ENCODE results near the gene FNDC11. TPM values are rescaled to one million over a fixed set of nuclear protein-coding genes. Genes with fewer than 3 reads are reported as not detected.

Gene FNDC11
- total and polyA plus RNA-seq, 2 of the 13 experiments (the other 11 are each of a cell fraction or from before 2014, with no cell fraction given) = 0.07 TPM; not detected in 1

DNA sequence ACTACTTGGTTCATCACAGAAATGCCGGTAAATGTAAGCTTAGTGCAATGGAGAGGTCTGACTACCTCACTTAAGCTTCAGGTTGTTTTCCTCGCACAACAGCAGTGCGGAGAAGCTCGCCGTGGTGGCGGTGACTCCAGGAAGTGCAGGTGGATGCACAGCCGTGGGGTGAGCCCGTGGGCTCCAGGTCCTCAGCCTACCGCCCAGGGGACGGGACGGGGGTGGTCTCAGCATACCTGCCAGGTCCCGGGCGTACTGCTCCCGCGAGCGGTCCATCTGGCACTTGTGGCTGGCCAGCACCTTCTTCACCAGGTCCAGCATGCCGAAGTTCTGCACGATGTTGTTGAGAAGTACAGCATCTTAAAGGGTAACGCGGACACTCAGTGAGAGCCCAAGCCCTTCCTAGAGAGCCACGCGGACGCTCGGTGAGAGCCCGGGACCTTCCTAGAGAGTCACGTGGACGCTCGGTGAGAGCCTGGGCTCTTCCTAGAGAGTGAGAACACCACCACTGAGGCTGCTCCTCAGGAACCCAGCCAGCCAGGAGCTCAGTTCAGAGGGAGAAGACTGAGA is 37.9 kb downstream of the FNDC11 start:
- no peak overlapping the region for H3K4me3 ChIP-seq (replicated peaks in 1 of 3; ENCODE audit: insufficient read depth in 1 of 3, low read depth in 2 of 3, low read length in 3 of 3)
- no peak overlapping the region for H3K9ac ChIP-seq (ENCODE audit: insufficient read depth, low read depth, low read length)
- no peak for FAIRE-seq
- no peak overlapping the region for H3K4me2 ChIP-seq (ENCODE audit: low read depth, low read length)
- no peaks in the 10 kb centered on the region for H3K9me3 ChIP-seq (ENCODE audit: low read length)
- ChIA-PET POLR2A (no interaction called here), CTCF (ENCODE audit: low intra/inter-chr PET ratio, low total read pairs) (no interaction called here)
- peaks cover 15 to 20% of the 10 kb centered on the region in 2 experiments; a peak in 4 of 5 replicates for H3K36me3 ChIP-seq (replicated peaks in 1 of 2; ENCODE audit: control insufficient read depth in 1 of 2, insufficient read depth in 2 of 2, low read length in 2 of 2)
- peaks cover 12% of the 10 kb centered on the region; the same call in 1 of the 2 replicates for H3K4me1 ChIP-seq (ENCODE audit: insufficient read depth, low read length)
- BruUV-seq (replicated peaks) = no TSS peak
- no peaks in the 10 kb centered on the region for H4K20me1 ChIP-seq (ENCODE audit: insufficient read depth, low read length)
- no peak for ATAC-seq
- intact Hi-C loops (cut with micrococcal nuclease; ENCODE audit: unreplicated experiment) (no loop called here), in situ Hi-C loops (cut with HindIII; ENCODE audit: extremely low pct_ligation_motif_present, low pct_unique_long_range_greater_than_20kb) (no loop called here)
- no peaks in the 10 kb centered on the region for H3K79me2 ChIP-seq (ENCODE audit: insufficient read depth, low read length)
- H3K27me3 ChIP-seq (ENCODE audit: control insufficient read depth in 1 of 2, insufficient read depth in 2 of 2, low read length in 2 of 2) = no peaks in the 10 kb centered on the region
- H2AFZ ChIP-seq (ENCODE audit: low read length) = no peak overlapping the region
- no peak for DNase-seq (ENCODE audit: low spot score)
- no peak overlapping the region for H3K27ac ChIP-seq (ENCODE audit: extremely low read length, insufficient read depth, low read length)
- TF ChIP-seq ZNF749 (CRISPR knock-in tag; IDR thresholded peaks at IDR 0.05; ENCODE audit: borderline replicate concordance) (no peak), SP2 (CRISPR knock-in tag; IDR thresholded peaks at IDR 0.05) (no peak), SCMH1 (CRISPR knock-in tag; IDR thresholded peaks at IDR 0.05; ENCODE audit: borderline replicate concordance) (no peak), ZNF329 (CRISPR knock-in tag; IDR thresholded peaks at IDR 0.05; ENCODE audit: low read depth) (no peak), DNMT1 (CRISPR knock-in tag; IDR thresholded peaks at IDR 0.05) (0 out of 2 replicates have a peak, but pooled peaks have one; percentile 8)
- TF ChIP-seq, protein P1, sequence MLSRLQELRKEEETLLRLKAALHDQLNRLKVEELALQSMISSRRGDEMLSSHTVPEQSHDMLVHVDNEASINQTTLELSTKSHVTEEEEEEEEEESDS (CRISPR knock-in tag; IDR thresholded peaks at IDR 0.05; ENCODE audit: borderline replicate concordance) = no peak
- TF ChIP-seq, protein P2, sequence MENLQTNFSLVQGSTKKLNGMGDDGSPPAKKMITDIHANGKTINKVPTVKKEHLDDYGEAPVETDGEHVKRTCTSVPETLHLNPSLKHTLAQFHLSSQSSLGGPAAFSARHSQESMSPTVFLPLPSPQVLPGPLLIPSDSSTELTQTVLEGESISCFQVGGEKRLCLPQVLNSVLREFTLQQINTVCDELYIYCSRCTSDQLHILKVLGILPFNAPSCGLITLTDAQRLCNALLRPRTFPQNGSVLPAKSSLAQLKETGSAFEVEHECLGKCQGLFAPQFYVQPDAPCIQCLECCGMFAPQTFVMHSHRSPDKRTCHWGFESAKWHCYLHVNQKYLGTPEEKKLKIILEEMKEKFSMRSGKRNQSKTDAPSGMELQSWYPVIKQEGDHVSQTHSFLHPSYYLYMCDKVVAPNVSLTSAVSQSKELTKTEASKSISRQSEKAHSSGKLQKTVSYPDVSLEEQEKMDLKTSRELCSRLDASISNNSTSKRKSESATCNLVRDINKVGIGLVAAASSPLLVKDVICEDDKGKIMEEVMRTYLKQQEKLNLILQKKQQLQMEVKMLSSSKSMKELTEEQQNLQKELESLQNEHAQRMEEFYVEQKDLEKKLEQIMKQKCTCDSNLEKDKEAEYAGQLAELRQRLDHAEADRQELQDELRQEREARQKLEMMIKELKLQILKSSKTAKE (CRISPR knock-in tag; IDR thresholded peaks at IDR 0.05; ENCODE audit: borderline replicate concordance) = no peak
- TF ChIP-seq, protein P3, sequence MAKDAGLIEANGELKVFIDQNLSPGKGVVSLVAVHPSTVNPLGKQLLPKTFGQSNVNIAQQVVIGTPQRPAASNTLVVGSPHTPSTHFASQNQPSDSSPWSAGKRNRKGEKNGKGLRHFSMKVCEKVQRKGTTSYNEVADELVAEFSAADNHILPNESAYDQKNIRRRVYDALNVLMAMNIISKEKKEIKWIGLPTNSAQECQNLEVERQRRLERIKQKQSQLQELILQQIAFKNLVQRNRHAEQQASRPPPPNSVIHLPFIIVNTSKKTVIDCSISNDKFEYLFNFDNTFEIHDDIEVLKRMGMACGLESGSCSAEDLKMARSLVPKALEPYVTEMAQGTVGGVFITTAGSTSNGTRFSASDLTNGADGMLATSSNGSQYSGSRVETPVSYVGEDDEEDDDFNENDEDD (CRISPR knock-in tag; IDR thresholded peaks at IDR 0.05; ENCODE audit: borderline replicate concordance) = no peak
- WGBS (ENCODE audit: low lambda C conversion rate) = 96% methylated on average over 28 of the region's 28 CpGs

Measured in HepG2 (cell line).